ENCODE data around the gene DRAM2. TPM values are rescaled to one million over a fixed set of nuclear protein-coding genes. Genes with fewer than 3 reads are reported as not detected.

DRAM2 gene
- total and polyA plus RNA-seq, 2 donors (not counting 3 experiments of a cell fraction or from before 2014, with no cell fraction given), result 21.7 to 55.9 TPM

DNA sequence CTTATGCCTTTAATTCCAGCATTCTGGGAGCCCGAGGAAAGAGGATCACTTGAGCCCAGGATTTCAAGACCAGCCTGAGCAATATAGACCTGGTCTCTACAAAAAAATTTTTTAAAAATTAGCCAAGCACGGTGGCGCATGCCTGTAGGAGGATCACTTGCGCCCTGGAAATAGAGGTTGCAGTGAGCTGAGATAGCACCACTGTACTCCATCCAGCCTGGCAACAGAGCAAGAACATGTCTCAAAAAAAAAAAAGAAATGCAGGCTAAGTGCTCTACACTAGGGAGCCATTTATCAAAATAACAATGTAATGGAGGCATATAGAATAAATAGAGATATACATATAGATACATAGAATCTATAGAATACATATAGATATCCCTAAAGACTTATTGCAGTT, 23.5 kb upstream of the DRAM2 start:
- POLR2A ChIA-PET, result no interaction called here
- dilution Hi-C loops (cut with MboI; ENCODE audit: extremely low pct_ligation_motif_present, low sequenced_read_pairs) (no loop called here), intact Hi-C loops (cut with micrococcal nuclease) (no loop called here)
- H4K20me1 ChIP-seq (replicated peaks; ENCODE audit: control insufficient read depth, extremely low read depth, insufficient read depth, low read length), result no peaks in the 10 kb centered on the region
- H3K36me3 ChIP-seq (ENCODE audit: control insufficient read depth in 2 of 2, extremely low read depth in 1 of 2, insufficient read depth in 2 of 2, low read length in 2 of 2), result peaks cover 2% of the 10 kb centered on the region in 2 experiments
- H3K4me1 ChIP-seq (ENCODE audit: control insufficient read depth, extremely low read depth, insufficient read depth, low read length), result no peaks in the 10 kb centered on the region
- no peaks in the 10 kb centered on the region for H3K9me3 ChIP-seq (replicated peaks; ENCODE audit: control insufficient read depth, insufficient read depth, low read length)
- no peak overlapping the region for H3K27ac ChIP-seq (ENCODE audit: insufficient read depth, low read depth, low read length)
- H3K4me2 ChIP-seq (ENCODE audit: insufficient read depth, low read length), result no peak overlapping the region
- no peak for FAIRE-seq
- H3K9ac ChIP-seq (replicated peaks; ENCODE audit: extremely low read depth, insufficient read depth, low read length), result no peak overlapping the region
- DNase-seq (ENCODE audit: low read depth, low spot score), result no peak
- no peak overlapping the region for H3K4me3 ChIP-seq (replicated peaks in 1 of 3; ENCODE audit: insufficient read depth in 1 of 3, low read depth in 1 of 3, low read length in 3 of 3)
- no peaks in the 10 kb centered on the region for H3K27me3 ChIP-seq (ENCODE audit: control insufficient read depth in 2 of 2, insufficient read depth in 2 of 2, low read length in 2 of 2)
- H3K9me1 ChIP-seq (replicated peaks; ENCODE audit: control insufficient read depth, extremely low read depth, insufficient read depth, low read length), result no peaks in the 10 kb centered on the region
- CTCF ChIA-PET, result interaction anchor here (1.3 kb wide), 1 partner anchor 133 kb away, joined by 3 read pairs; no protein-coding TSS in a partner anchor
- H3K79me2 ChIP-seq (ENCODE audit: control insufficient read depth, insufficient read depth, low read length), result peaks cover 4% of the 10 kb centered on the region
- BruUV-seq (replicated peaks), result no TSS peak
- H2AFZ ChIP-seq (ENCODE audit: low read depth, low read length), result no peak overlapping the region
- TF ChIP-seq EZH2 (IDR thresholded peaks at IDR 0.05; ENCODE audit: borderline replicate concordance, low read depth, low read length, severe bottlenecking), result no peak
- no peak for TF ChIP-seq FOS (IDR thresholded peaks at IDR 0.05; ENCODE audit: borderline replicate concordance, insufficient read depth, low read length)
- no peak for TF ChIP-seq GATA2 (IDR thresholded peaks at IDR 0.05; ENCODE audit: insufficient read depth, insufficient read length, low read depth, low read length)
- TF ChIP-seq, protein P1, sequence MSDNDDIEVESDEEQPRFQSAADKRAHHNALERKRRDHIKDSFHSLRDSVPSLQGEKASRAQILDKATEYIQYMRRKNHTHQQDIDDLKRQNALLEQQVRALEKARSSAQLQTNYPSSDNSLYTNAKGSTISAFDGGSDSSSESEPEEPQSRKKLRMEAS (IDR thresholded peaks at IDR 0.05; ENCODE audit: insufficient read depth, insufficient read length), result no peak
- TF ChIP-seq, protein P2, sequence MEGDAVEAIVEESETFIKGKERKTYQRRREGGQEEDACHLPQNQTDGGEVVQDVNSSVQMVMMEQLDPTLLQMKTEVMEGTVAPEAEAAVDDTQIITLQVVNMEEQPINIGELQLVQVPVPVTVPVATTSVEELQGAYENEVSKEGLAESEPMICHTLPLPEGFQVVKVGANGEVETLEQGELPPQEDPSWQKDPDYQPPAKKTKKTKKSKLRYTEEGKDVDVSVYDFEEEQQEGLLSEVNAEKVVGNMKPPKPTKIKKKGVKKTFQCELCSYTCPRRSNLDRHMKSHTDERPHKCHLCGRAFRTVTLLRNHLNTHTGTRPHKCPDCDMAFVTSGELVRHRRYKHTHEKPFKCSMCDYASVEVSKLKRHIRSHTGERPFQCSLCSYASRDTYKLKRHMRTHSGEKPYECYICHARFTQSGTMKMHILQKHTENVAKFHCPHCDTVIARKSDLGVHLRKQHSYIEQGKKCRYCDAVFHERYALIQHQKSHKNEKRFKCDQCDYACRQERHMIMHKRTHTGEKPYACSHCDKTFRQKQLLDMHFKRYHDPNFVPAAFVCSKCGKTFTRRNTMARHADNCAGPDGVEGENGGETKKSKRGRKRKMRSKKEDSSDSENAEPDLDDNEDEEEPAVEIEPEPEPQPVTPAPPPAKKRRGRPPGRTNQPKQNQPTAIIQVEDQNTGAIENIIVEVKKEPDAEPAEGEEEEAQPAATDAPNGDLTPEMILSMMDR (IDR thresholded peaks at IDR 0.05; ENCODE audit: extremely low read depth in 1 of 2, insufficient read depth in 1 of 2, low read depth in 1 of 2, low read length in 2 of 2), result no peak
- TF ChIP-seq POLR2AphosphoS5 (IDR thresholded peaks at IDR 0.05; ENCODE audit: insufficient read depth, low read depth, low read length), result no peak
- no peak for TF ChIP-seq MYC (IDR thresholded peaks at IDR 0.05; ENCODE audit: low read depth, low read length)
- no peak for TF ChIP-seq POLR2A (IDR thresholded peaks at IDR 0.05; ENCODE audit: low read depth, low read length)
- TF ChIP-seq JUN (IDR thresholded peaks at IDR 0.05; ENCODE audit: borderline replicate concordance, insufficient read depth, insufficient read length, low read depth), result no peak
